WTC11 (cell line): ENCODE measurements around the gene DNAAF1. TPM values are rescaled to one million over a fixed set of nuclear protein-coding genes. Genes with fewer than 3 reads are reported as not detected.

Experiments
- ATAC-seq: fragments of 200-7000 bp; cut with Tn5 transposase; 2 replicates; pipeline ENCODE4 v1.10.0; 2021; ENCODE audit warnings: mild to moderate bottlenecking, moderate library complexity
- CTCF ChIA-PET: fragments of 300-600 bp; sonication (Branson Sonifier 250); formaldehyde crosslinking; loops from one replicate; lab custom pipeline; 2021; ENCODE audit warnings: antibody characterized with exemption; lab: Charles Lee
- POLR2A ChIA-PET: fragments of 350-600 bp; sonication (Branson Sonifier 250); formaldehyde crosslinking; loops from one replicate; lab custom pipeline; 2021; ENCODE audit warnings: antibody characterized with exemption; lab: Charles Lee
- DNase-seq: peaks from one replicate; pipeline ENCODE4 v3.0.0; 2021; ENCODE audit warnings: low spot score
- H3K27ac Mint-ChIP-seq: 2 replicates; pipeline ENCODE4 v1.8.0; 2021; ENCODE audit warnings: mixed read lengths
- H3K27me3 Mint-ChIP-seq: 2 replicates; pipeline ENCODE4 v1.8.0; 2021; ENCODE audit warnings: low read depth, mild to moderate bottlenecking, moderate library complexity, mixed read lengths
- H3K36me3 Mint-ChIP-seq: 2 replicates; pipeline ENCODE4 v1.8.0; 2021; ENCODE audit warnings: mixed read lengths
- H3K4me1 Mint-ChIP-seq: 2 replicates; pipeline ENCODE4 v1.8.0; 2022; ENCODE audit warnings: mixed read lengths
- H3K4me3 Mint-ChIP-seq: 2 replicates; pipeline ENCODE4 v1.8.0; 2021; ENCODE audit warnings: mild to moderate bottlenecking, moderate library complexity, mixed read lengths
- H3K9me3 Mint-ChIP-seq: 2 replicates; pipeline ENCODE4 v1.8.0; 2021; ENCODE audit warnings: mixed read lengths
- ATF1 ChIP-seq: sonication (generic); formaldehyde crosslinking; IDR thresholded peaks from 2 replicates; pipeline ENCODE4 v1.8.1; 2023; ENCODE audit warnings: mild to moderate bottlenecking, moderate library complexity, missing genetic modification reagents
- CTCF ChIP-seq: fragments of 200-600 bp; IDR thresholded peaks from 2 replicates; pipeline ENCODE4 v1.8.0; 2022; ENCODE audit warnings: antibody characterized with exemption
- E2F4 ChIP-seq: sonication (generic); formaldehyde crosslinking; IDR thresholded peaks from 2 replicates; pipeline ENCODE4 v1.8.1; 2022; ENCODE audit warnings: low read depth, mild to moderate bottlenecking, moderate library complexity, missing genetic modification reagents, borderline replicate concordance
- ESRRA ChIP-seq: sonication (generic); formaldehyde crosslinking; IDR thresholded peaks from 2 replicates; pipeline ENCODE4 v1.8.1; 2022; ENCODE audit warnings: mild to moderate bottlenecking, missing genetic modification reagents, borderline replicate concordance
- FOXK1 ChIP-seq: sonication (generic); formaldehyde crosslinking; IDR thresholded peaks from 2 replicates; pipeline ENCODE4 v1.8.0; 2022; ENCODE audit warnings: mild to moderate bottlenecking, moderate library complexity, missing genetic modification reagents
- FOXP1 ChIP-seq: sonication (generic); formaldehyde crosslinking; IDR thresholded peaks from 2 replicates; pipeline ENCODE4 v1.8.0; 2022; ENCODE audit warnings: missing genetic modification reagents, mild to moderate bottlenecking, moderate library complexity, borderline replicate concordance
- KAT7 ChIP-seq: sonication (generic); formaldehyde crosslinking; IDR thresholded peaks from 2 replicates; pipeline ENCODE4 v1.8.1; 2023; ENCODE audit warnings: missing genetic modification reagents, mild to moderate bottlenecking, borderline replicate concordance
- MAX ChIP-seq: sonication (generic); formaldehyde crosslinking; IDR thresholded peaks from 2 replicates; pipeline ENCODE4 v1.8.0; 2022; ENCODE audit warnings: mild to moderate bottlenecking, missing genetic modification reagents
- MXD4 ChIP-seq: fragments of 250-450 bp; sonication (Bioruptor Pico); IDR thresholded peaks from 2 replicates; pipeline ENCODE4 v1.8.0; 2021; ENCODE audit warnings: mild to moderate bottlenecking, moderate library complexity, borderline replicate concordance
- NFYB ChIP-seq: sonication (generic); formaldehyde crosslinking; conservative IDR thresholded peaks from 2 replicates; pipeline ENCODE4 v1.8.0; 2022; ENCODE audit warnings: low read depth, missing genetic modification reagents
- PRRX2 ChIP-seq: fragments of 250-450 bp; sonication (Bioruptor Pico); IDR thresholded peaks from 2 replicates; pipeline ENCODE4 v1.8.0; 2021; ENCODE audit warnings: mild to moderate bottlenecking
- SMAD3 ChIP-seq: sonication (generic); formaldehyde crosslinking; IDR thresholded peaks from 2 replicates; pipeline ENCODE4 v1.8.0; 2022; ENCODE audit warnings: missing genetic modification reagents, mild to moderate bottlenecking, borderline replicate concordance
- SOX15 ChIP-seq: fragments of 250-450 bp; sonication (Bioruptor Pico); IDR thresholded peaks from 2 replicates; pipeline ENCODE4 v1.9.0; 2021; ENCODE audit warnings: mild to moderate bottlenecking
- SP1 ChIP-seq: sonication (generic); formaldehyde crosslinking; conservative IDR thresholded peaks from 2 replicates; pipeline ENCODE4 v1.8.1; 2022; ENCODE audit warnings: missing genetic modification reagents
- USF1 ChIP-seq: sonication (generic); formaldehyde crosslinking; IDR thresholded peaks from 2 replicates; pipeline ENCODE4 v1.8.0; 2022; ENCODE audit warnings: mild to moderate bottlenecking, missing genetic modification reagents
- ZBTB21 ChIP-seq: sonication (generic); formaldehyde crosslinking; IDR thresholded peaks from 2 replicates; pipeline ENCODE4 v1.8.1; 2023; ENCODE audit warnings: mild to moderate bottlenecking, missing genetic modification reagents, borderline replicate concordance
- ZNF121 ChIP-seq: sonication (generic); formaldehyde crosslinking; IDR thresholded peaks from 2 replicates; pipeline ENCODE4 v1.8.0; 2023; ENCODE audit warnings: missing genetic modification reagents
- ZNF232 ChIP-seq: sonication (generic); formaldehyde crosslinking; IDR thresholded peaks from 2 replicates; pipeline ENCODE4 v1.8.0; 2022; ENCODE audit warnings: mild to moderate bottlenecking, missing genetic modification reagents
- total RNA-seq: library from RNA; stranded (reverse); gene quantifications from 3 replicates; pipeline ENCODE4 v1.2.3, GENCODE V29; 2021
- TF ChIP-seq, protein P1 (sequence below): sonication (generic); formaldehyde crosslinking; IDR thresholded peaks from 2 replicates; pipeline ENCODE4 v1.8.0; 2023; ENCODE audit warnings: missing genetic modification reagents, mild to moderate bottlenecking, borderline replicate concordance

The DNAAF1 gene
- total RNA-seq, 1 experiment from 2014 or later: 0.20 TPM

DNA sequence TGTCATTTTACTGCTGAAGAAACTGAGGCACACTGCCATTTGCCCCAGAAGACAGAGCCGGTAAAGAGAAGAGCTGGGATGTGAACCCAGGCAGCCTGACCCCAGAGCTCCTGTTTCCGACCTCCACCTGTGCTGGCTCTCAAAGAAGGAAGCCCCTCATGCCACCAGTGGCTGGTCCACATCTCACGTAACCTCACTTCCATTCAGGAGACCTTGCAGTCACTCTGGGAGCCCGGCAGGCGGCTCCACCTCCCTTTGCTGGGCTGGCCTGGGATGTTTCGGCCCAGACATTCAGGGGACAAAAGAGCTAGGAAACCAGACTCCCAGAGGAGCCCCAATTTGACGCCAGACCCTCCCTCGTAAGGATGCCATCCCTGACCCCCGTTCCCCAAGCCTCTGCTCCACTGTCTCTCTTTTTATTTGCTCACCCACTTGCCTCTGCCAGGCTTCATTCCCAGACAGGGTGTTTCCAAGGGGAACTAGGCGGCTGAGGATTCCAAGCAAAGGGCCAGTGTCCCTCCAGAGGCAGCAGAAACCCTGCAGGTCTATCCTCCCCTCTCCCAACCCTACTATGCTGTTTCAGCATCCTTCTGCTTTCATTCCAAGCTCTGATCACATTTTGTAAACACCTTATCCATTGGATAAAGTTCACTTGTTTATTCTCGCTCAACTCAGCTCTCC, 38.9 kb downstream of the DNAAF1 start:
- Mint-ChIP-seq H3K27me3 (no peaks in the 10 kb centered on the region; the same call in 1 of the 2 replicates), H3K9me3 (no peaks in the 10 kb centered on the region), H3K4me3 (no peak overlapping the region), H3K36me3 (peaks cover 18% of the 10 kb centered on the region; the same call in 1 of the 2 replicates), H3K4me1 (peaks cover 9% of the 10 kb centered on the region; the same call in 1 of the 2 replicates), H3K27ac (no peak overlapping the region)
- TF ChIP-seq ATF1 (CRISPR knock-in tag) (no peak), E2F4 (CRISPR knock-in tag) (no peak), USF1 (CRISPR knock-in tag) (no peak)
- ATAC-seq: no peak
- ChIA-PET CTCF (interaction anchor here (0.6 to 1.8 kb wide), 7 partner anchors 8 to 300 kb away, joined by 3 to 11 read pairs (median 4); partner anchors contain the start of gene ATP2C2), POLR2A (no interaction called here)
- DNase-seq: no peak

DNA sequence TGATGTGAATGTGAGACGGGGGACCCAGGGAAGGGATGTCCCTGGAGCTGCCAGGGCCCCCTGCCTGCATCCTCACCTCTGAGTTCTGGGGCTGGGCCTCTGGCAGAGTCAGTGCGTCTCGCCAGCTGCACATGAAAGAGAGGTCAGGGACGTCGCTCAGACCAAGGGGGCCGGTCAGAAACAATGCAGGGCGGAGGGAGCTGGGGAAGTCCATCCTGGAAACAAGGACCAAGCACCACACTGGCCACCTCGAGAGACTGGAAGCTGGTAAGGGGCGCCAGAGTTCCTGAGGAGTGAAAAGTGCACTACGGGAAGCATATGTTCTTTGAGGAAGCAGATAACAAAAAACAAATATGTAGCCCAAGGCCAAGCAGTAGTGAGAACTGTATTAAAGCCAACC, 39.7 kb downstream of the DNAAF1 start:
- Mint-ChIP-seq H3K36me3 (peaks cover 18% of the 10 kb centered on the region; the same call in 1 of the 2 replicates), H3K27me3 (no peaks in the 10 kb centered on the region; the same call in none of the 2 replicates), H3K4me1 (peaks cover 9% of the 10 kb centered on the region; the same call in 1 of the 2 replicates), H3K27ac (no peak overlapping the region), H3K9me3 (no peaks in the 10 kb centered on the region), H3K4me3 (peak overlapping the region; percentile 91)
- TF ChIP-seq KAT7 (CRISPR knock-in tag) (no peak), ESRRA (CRISPR knock-in tag) (no peak), FOXP1 (CRISPR knock-in tag) (no peak), NFYB (CRISPR knock-in tag) (no peak), MAX (CRISPR knock-in tag) (no peak), ZNF232 (CRISPR knock-in tag) (no peak), SOX15 (CRISPR knock-in tag) (no peak)
- POLR2A ChIA-PET: no interaction called here
- CTCF ChIA-PET: interaction anchor here (1.8 kb wide), 2 partner anchors 9 to 123 kb away, joined by 5 to 11 read pairs; no protein-coding TSS in a partner anchor
- DNase-seq (no peak), ATAC-seq (no peak)

GRCh38 chr16:84186685-84187437, 41.8 kb downstream of the DNAAF1 start, which contains the start of gene TAF1C:
Gene TAF1C, minus strand, starts transcription at chr16:84187057. Its CDS starts 2,069 bp downstream, at chr16:84184988.
- Mint-ChIP-seq H3K36me3 (peaks cover 15% of the 10 kb centered on the region; the same call in 1 of the 2 replicates), H3K27ac (peak within 1 kb of the TSS; percentile 60), H3K9me3 (no peaks in the 10 kb centered on the region), H3K27me3 (no peaks in the 10 kb centered on the region; the same call in none of the 2 replicates), H3K4me3 (peak within 1 kb of the TSS; percentile 91), H3K4me1 (peaks cover 9% of the 10 kb centered on the region; the same call in 1 of the 2 replicates)
- ChIA-PET CTCF (interaction anchor here (0.6 to 1.8 kb wide), 74 partner anchors 9 to 485 kb away, joined by 3 to 51 read pairs (median 5); partner anchors contain the start of genes ATP2C2, DNAAF1, HSDL1 and KCNG4), POLR2A (interaction anchor here (0.6 to 1.0 kb wide), 3 partner anchors 30 to 192 kb away, joined by 3 read pairs; no protein-coding TSS in a partner anchor)
- ATAC-seq (peak; percentile 78), DNase-seq (peak; percentile 87)
- TF ChIP-seq SP1 (0 out of 2 replicates have a peak, but pooled peaks have one; percentile 42), PRRX2 (CRISPR knock-in tag) (no peak), FOXP1 (CRISPR knock-in tag) (no peak), CTCF (peak; percentile 78), ZNF121 (CRISPR knock-in tag) (no peak), ZBTB21 (CRISPR knock-in tag) (no peak), FOXK1 (CRISPR knock-in tag) (peak; percentile 81), MXD4 (CRISPR knock-in tag) (no peak), SMAD3 (peak; percentile 21; the same call in 1 of the 2 replicates)
- TF ChIP-seq, protein P1, sequence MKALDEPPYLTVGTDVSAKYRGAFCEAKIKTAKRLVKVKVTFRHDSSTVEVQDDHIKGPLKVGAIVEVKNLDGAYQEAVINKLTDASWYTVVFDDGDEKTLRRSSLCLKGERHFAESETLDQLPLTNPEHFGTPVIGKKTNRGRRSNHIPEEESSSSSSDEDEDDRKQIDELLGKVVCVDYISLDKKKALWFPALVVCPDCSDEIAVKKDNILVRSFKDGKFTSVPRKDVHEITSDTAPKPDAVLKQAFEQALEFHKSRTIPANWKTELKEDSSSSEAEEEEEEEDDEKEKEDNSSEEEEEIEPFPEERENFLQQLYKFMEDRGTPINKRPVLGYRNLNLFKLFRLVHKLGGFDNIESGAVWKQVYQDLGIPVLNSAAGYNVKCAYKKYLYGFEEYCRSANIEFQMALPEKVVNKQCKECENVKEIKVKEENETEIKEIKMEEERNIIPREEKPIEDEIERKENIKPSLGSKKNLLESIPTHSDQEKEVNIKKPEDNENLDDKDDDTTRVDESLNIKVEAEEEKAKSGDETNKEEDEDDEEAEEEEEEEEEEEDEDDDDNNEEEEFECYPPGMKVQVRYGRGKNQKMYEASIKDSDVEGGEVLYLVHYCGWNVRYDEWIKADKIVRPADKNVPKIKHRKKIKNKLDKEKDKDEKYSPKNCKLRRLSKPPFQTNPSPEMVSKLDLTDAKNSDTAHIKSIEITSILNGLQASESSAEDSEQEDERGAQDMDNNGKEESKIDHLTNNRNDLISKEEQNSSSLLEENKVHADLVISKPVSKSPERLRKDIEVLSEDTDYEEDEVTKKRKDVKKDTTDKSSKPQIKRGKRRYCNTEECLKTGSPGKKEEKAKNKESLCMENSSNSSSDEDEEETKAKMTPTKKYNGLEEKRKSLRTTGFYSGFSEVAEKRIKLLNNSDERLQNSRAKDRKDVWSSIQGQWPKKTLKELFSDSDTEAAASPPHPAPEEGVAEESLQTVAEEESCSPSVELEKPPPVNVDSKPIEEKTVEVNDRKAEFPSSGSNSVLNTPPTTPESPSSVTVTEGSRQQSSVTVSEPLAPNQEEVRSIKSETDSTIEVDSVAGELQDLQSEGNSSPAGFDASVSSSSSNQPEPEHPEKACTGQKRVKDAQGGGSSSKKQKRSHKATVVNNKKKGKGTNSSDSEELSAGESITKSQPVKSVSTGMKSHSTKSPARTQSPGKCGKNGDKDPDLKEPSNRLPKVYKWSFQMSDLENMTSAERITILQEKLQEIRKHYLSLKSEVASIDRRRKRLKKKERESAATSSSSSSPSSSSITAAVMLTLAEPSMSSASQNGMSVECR (CRISPR knock-in tag): peak; percentile 77; the same call in 1 of the 2 replicates
